Measurements from ENCODE around the gene SOHLH1. TPM values are rescaled to one million over a fixed set of nuclear protein-coding genes. Genes with fewer than 3 reads are reported as not detected.

SOHLH1 gene
- polyA plus RNA-seq, 1 experiment: not detected

DNA sequence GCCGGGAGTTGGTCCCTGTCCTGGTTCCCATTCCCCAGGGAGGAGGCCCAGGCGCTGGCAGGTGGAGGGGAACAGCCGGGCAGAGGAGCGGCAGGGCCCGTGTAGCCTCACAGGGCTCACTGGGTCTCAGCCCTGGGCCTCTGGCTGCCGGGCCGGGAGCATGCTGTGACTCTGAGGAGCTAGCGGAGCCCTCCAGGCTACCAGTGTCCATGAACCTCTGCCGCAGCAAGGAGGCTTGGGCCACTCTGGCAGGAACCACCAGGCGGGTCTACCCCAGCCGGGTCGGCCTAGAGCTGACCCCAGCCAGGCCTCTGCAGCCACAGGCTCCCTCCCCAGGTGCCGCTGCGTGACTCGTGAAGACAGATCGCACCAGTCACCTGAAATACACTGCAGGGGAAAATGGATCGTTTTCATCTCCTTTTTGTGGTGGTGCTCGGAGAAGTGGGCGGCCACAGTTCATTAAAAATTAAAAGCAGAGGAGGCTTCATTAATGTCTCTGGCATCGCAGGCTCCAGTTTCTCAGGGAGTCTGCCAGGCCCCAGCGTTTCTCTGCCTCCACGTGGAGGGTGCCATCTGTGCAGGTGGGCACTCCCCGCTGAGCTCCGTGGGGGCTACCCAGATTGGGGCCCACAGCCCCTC, 46.5 kb upstream of the SOHLH1 start:
- Histone ChIP-seq H3K4me3 (ENCODE audit: low read depth, low read length) (no peak overlapping the region), H3K9me3 (ENCODE audit: control insufficient read depth, insufficient read depth, low read length) (no peaks in the 10 kb centered on the region; the same call in 1 of the 2 replicates), H3K27me3 (ENCODE audit: control insufficient read depth, insufficient read depth, low read length) (peaks cover 3% of the 10 kb centered on the region), H3K27ac (ENCODE audit: low read depth, low read length) (no peak overlapping the region)
- ChIA-PET CTCF (no interaction called here), POLR2A (interaction anchor here (0.6 kb wide), 1 partner anchor 12 kb away, joined by 6 read pairs; no protein-coding TSS in a partner anchor)
- TF ChIP-seq, protein P1, sequence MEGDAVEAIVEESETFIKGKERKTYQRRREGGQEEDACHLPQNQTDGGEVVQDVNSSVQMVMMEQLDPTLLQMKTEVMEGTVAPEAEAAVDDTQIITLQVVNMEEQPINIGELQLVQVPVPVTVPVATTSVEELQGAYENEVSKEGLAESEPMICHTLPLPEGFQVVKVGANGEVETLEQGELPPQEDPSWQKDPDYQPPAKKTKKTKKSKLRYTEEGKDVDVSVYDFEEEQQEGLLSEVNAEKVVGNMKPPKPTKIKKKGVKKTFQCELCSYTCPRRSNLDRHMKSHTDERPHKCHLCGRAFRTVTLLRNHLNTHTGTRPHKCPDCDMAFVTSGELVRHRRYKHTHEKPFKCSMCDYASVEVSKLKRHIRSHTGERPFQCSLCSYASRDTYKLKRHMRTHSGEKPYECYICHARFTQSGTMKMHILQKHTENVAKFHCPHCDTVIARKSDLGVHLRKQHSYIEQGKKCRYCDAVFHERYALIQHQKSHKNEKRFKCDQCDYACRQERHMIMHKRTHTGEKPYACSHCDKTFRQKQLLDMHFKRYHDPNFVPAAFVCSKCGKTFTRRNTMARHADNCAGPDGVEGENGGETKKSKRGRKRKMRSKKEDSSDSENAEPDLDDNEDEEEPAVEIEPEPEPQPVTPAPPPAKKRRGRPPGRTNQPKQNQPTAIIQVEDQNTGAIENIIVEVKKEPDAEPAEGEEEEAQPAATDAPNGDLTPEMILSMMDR (IDR thresholded peaks at IDR 0.05; ENCODE audit: low read depth, low read length): no peak
- no peak for DNase-seq (ENCODE audit: low read depth, low spot score)

DNA sequence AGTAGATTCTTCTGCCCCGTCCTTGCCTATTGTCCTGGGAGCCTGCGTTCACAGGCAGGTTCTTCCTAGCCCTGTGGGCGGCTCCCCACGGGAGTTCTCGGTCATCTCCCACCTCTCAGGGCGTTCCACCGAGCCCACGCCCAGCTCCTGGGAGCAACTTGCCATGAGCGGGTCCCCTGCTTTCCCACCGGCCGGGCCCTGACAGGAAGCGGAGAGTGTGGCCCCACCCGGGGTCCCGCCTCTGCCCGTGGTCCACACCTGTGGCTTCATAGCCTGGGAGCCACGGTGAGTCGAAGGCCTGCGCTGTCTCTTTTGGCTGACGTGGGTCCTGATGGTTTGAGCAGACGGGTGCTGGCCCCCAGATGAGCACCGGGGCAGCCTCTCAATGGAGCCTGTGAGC, 45.9 kb upstream of the SOHLH1 start:
- H3K27me3 ChIP-seq (ENCODE audit: control insufficient read depth, insufficient read depth, low read length): peaks cover 3% of the 10 kb centered on the region
- no peak for DNase-seq (ENCODE audit: low read depth, low spot score)
- CTCF ChIA-PET: no interaction called here
- TF ChIP-seq, protein P1 (IDR thresholded peaks at IDR 0.05; ENCODE audit: low read depth, low read length): no peak
- no peaks in the 10 kb centered on the region; the same call in 1 of the 2 replicates for H3K9me3 ChIP-seq (ENCODE audit: control insufficient read depth, insufficient read depth, low read length)
- H3K27ac ChIP-seq (ENCODE audit: low read depth, low read length): no peak overlapping the region
- POLR2A ChIA-PET: no interaction called here
- no peak overlapping the region for H3K4me3 ChIP-seq (ENCODE audit: low read depth, low read length)

- ChIA-PET CTCF (no interaction called here), POLR2A (no interaction called here)
- H3K27ac ChIP-seq (ENCODE audit: low read depth, low read length): no peak overlapping the region
- no peaks in the 10 kb centered on the region; the same call in 1 of the 2 replicates for H3K9me3 ChIP-seq (ENCODE audit: control insufficient read depth, insufficient read depth, low read length)
- no peak overlapping the region for H3K4me3 ChIP-seq (ENCODE audit: low read depth, low read length)
- no peak for DNase-seq (ENCODE audit: low read depth, low spot score)
- peaks cover 6% of the 10 kb centered on the region for H3K27me3 ChIP-seq (ENCODE audit: control insufficient read depth, insufficient read depth, low read length)
- TF ChIP-seq, protein P1 (IDR thresholded peaks at IDR 0.05; ENCODE audit: low read depth, low read length): no peak
Observed at GRCh38 chr9:135744333-135745070, 45.2 kb upstream of the SOHLH1 start.

DNA sequence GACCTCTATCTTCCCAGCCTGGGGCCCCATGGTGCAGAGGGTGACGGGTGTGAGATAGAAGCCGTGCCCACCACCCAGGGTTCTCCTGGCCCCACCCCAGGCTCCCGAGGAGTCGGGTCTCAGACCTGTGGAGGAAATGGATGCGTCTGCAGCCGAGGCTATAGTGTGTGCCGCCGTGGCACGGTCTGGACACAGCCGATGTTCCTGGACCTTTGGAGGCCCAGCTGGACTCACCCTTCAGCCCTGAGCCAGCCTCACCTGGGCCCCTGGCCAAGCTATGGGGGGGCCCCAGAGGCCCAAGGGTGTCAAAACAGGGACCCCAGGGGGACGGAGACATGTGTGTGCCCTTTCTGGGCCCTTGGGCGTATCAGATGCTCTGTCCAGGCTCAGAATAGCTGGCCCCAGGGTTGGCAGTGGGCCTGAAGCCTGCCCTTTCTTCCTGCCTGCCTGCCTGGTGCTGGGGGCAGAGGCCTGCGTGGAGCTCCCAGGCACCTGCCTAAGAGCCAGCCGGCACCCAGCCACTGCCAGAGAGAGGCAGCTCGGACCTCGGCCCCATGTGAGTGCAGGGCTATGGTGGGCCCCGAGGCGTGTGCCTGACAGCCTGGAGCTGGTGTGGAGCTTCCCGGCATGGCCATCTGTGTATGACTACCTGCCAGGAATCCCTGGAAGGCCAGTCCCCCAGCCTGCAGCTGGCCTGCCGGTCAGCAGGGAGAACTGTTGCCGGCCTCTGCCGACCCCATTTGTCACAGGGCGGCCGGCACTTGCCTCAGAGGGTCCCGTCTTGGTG, 44.5 kb upstream of the SOHLH1 start:
- ChIA-PET CTCF (no interaction called here), POLR2A (no interaction called here)
- no peak for DNase-seq (ENCODE audit: low read depth, low spot score)
- Histone ChIP-seq H3K27ac (ENCODE audit: low read depth, low read length) (no peak overlapping the region), H3K9me3 (ENCODE audit: control insufficient read depth, insufficient read depth, low read length) (no peaks in the 10 kb centered on the region; the same call in 1 of the 2 replicates), H3K4me3 (ENCODE audit: low read depth, low read length) (no peak overlapping the region), H3K27me3 (ENCODE audit: control insufficient read depth, insufficient read depth, low read length) (peaks cover 6% of the 10 kb centered on the region)
- TF ChIP-seq, protein P1 (IDR thresholded peaks at IDR 0.05; ENCODE audit: low read depth, low read length): no peak
